Superior temporal gyrus (tissue), 1 donor: ENCODE measurements around the gene ROR1.
A peak's percentile ranks its signal among the peaks of the same experiment; 100 is the strongest.

Experiments used
- DNase-seq: peaks from one replicate; pipeline ENCODE4 v3.0.0-alpha.2; 2016; ENCODE audit errors: extremely low spot score

The ROR1 gene

DNA sequence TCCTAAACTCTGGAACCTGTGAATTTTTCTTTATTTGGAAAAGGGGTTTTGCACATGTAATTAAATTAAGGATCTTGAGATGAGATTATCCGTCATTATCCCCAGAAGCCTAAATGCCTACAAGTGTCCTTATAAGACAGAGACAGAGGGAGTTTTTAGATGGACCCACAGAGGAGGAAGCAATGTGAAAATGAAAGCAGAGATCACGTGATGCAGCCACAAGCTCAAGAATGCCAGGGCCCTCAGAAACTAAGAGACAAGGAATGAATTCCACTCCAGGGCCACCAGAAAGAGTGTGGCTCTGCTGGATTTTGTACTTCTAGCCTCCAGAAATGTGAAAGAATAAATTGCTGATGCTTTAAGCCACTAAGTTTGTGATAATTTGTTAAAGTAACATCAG lies 246.0 kb downstream of the ROR1 start:
- peak; percentile 87 for DNase-seq

DNA sequence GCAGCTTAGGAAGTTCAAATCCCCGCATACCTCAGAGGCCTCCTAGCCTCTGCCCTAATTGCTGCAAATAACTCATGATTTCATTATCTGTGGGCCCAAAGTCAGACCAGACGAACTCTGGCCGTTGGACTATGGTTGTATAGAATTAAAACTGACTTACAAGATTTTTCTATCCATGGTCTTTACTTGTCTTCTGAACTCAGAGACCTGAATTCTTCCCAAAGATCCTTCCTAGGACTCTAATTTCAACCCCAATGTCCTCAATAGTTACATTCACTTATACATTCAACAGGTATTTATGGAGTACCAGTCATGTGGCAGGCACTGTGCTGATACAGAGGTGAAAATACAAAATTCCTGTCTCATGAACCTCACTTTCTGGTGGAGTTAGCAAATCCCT lies 247.2 kb downstream of the ROR1 start:
- no peak for DNase-seq

DNA sequence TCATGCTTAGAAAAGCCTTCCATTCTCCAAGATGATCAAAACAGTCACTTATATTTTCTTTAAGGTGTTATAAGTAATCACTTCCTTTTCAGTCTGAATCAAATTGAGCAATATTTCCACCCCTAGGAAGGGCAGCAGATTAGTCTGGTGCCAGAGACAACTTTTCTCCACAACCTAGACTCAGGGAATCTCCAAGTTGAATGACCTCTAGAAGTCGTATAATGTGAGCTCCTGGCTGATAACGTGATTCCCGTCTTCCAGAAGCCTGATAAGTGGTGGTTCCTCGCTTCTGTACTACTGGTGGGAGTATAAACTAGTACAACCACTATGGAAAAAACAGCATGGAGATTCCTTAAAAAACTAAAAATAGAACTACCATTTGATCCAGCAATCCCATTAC lies 251.2 kb downstream of the ROR1 start:
- DNase-seq: no peak

DNA sequence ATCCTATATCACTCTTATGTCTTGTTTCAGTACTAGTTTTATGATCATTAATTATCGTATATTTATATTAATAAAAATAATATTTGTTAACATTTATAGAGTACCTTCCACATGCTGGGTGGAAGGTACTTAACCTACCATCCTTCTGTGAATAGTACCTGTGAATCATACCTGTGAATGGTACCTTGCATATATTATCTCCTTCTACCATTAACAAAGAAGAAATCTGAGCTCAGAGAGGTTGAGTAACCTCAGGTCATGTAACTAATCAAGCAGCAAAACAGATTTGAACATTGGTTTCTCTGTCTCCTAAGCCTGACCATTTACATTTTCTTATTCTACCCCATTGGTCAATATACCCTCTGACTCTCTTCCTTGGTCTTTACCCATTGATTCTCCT lies 255.2 kb downstream of the ROR1 start:
- no peak for DNase-seq

DNA sequence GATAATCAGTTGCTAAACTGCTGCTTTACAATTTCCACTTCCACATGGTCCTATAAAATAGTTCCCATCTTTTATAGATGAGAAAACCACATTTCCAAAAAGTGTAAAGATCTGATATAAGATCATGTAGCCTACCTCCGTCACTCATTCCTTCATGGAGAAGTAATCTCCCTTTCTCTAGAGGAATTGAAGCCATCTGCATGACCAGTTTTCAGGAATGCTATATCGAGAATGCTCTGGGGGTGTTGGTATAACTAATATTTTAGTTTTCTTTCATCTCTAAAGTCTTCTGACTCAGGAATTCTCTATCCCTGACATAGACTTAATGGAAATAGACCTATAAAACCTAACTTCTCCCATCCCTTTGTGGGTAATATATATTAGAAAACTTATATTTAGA lies 256.6 kb downstream of the ROR1 start:
- DNase-seq: no peak

DNA sequence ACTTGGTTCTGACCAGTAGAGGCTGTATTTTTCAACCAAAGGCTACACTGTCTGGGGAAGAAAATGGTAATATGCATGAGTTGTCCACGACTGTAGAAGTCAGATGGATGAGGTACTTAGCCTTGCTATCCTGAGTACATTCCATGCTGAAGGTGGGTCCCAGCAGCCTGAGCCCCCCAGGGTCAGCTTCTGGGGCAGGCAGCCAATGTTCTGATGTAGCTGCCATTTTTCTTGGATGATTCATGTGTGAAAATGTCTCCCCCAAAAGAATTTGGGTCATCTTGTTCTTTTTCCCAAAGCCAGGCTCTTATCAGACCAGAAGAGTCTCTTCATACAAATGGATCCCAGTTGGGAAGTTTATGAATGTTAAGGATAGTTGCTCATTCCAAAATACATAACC lies 257.4 kb downstream of the ROR1 start:
- no peak for DNase-seq

DNA sequence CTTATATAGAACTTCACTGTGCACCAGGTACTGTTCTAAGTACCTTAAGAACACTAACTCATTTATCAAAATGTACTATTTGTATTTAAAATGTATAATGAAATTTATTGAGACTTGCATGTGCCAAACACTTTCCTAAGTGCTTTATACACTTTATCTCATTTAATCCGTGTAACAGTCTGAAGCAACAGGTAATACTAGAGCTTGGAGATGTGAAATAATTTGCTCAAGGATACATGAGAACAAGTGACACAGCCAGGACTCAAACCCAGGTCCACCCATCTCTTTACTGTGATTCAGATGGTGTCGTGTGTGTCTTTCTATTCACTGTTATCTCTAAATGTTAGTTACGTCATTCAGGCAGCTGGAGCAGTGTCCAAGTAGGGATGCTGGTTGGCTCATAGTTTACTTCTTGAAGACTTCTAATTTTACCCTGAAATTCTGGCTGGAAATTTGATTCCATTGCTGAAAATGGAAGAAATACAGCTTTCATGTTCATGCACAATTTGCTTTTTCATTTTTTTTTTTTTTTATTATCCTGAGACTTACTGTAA lies 259.9 kb downstream of the ROR1 start:
- no peak for DNase-seq

DNA sequence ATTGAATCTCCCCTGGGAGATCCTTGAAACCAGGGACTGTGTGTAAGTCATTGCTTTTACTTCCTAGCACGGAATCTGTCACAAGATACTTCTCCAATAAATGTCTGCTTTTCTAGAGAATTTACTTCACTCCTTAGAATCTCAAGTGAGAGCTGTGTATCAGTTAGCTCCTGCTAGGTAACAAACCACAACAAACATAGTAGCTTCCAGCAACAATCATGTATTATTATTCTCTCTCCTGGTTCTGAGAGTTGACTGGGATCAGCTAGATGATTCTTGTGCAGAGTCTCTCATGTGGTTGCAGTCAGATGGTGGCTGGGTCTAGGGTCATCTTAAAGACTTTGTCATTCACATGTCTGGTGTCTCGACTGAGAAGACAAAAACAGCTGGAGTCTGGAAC lies 262.7 kb downstream of the ROR1 start:
- no peak for DNase-seq

DNA sequence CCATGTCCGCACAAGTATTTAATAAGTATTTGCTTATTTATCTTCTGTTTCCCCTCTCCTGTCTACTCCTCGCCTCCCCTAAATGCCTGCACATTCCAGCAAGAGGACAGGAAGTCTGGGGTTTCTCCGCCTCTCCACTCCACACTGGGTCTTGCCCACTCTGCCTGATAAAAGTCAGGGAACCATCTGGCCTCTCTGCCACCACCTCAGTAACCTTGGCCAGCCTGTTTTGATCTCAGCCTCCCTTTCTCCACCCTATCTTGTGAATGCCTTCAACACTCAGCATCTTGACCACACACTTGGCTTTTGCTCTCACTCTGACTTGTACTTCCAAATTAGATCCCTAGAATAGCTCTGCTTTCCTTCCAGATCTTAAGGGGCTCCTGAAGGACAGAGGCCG lies 264.3 kb downstream of the ROR1 start:
- no peak for DNase-seq

DNA sequence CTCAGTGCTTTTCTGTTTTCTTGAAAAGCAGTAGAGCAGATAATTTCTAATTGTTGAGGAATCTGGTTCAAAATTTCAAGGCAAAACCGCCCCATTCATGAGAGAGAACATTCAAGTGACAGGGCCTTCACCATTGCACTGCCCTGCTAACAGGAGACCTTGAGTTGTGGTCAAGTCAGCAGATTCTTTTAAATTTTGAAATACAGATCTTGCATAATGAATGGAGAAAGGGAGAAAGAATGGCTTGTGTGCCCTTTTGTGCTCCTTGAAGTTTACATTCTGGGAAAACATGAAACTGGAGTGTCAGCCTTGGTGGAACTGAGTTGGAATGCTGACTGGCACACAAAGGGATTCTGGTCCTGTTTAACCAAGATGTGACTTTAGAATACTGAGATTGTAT lies 265.1 kb downstream of the ROR1 start:
- no peak for DNase-seq

DNA sequence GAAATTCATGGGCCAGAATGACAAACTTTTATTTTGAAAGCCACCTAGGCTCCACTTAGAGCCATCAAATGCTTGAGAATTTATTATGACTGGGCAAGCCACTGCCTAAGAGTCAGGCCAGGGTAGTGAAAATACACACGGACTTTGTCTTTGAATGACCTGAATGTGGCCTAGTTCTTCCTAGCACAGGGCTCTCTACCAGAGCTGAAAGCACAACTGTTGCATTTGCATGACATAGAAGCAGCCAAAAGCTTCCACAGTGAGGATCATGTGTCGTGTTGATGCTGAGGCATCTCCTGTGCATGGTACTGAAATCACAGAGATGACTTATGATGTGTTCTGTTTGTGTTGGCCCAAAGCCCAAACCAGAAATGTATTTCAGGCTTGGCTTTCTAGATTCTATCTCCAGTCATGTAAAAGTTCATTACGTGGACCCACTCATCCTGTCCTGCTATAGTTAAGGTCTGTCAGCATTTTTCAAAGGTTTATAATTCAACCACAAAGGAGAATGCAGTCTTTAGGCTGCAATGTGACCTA lies 265.6 kb downstream of the ROR1 start:
- peak; percentile 84 for DNase-seq

DNA sequence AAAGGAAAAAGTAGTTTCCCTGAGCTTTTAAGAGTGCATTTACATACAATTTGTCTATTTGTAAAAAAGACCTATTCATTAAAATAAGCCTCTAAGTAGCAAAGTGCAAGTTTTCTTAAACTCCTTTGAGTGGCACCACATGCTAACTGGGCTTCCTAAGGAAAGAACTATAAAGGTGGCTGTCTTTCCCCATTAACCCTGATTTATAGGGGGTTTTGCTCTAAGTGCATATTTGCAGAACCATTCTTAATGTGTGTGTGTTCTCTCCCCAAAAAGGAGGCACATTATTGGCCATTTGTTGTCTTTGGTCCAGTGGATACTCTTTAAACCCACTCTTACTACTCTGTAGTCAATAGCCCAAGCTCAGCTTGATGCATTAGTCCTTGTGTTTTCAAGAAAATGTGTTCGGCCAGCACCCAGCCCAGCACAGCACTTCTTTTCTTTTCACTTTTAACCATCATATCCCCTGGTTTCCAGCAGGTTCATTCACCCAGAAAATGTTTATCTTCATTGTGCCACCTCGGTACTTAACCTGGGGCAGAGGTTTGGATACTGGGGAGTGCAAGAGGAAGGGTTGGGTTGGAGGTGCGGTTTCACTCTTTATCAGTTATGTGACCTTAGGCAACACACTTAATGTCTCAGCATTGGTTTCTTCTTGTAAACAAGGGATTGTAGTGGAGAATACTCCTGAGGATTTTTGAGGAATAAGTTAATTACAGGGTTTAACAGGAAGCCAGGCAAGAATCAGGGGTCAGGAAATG lies 267.7 kb downstream of the ROR1 start:
- DNase-seq: peak; percentile 50

DNA sequence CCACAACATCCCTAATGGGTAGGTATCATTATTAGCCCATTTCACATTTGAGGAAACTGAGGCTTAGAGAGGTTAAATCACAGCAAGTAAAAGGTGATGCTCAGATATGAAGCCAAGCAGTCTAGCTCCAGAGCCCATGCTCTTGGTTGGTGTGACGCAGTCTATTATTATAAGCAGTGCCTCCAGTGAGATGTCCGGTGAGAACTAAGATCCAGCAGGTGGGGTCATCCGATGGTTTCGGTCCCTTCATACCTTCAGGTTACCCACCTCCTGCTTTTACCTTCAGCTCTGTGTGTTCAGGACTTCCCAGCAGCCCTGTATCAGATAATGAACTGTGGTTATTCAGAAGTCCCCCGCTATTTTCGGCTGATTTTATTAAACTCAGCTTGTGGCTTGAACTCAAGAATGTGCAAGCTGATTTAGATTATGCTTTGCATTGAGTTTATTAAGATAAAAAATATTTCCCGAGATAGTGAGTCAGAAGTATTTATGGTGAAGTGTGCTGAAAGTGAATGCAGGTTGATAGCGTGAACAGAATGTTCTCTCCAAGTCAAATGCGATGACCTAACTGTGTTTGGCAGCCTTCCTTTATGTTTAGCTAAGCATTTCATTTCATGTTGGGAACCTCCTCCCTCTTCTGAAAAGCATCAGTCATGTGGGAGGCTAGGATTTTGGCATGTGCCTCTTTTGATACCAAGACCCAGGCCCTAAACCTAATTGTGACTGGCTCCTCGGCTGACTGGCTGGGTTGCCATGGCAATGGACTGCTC lies 268.7 kb downstream of the ROR1 start:
- peak; percentile 81 for DNase-seq

DNA sequence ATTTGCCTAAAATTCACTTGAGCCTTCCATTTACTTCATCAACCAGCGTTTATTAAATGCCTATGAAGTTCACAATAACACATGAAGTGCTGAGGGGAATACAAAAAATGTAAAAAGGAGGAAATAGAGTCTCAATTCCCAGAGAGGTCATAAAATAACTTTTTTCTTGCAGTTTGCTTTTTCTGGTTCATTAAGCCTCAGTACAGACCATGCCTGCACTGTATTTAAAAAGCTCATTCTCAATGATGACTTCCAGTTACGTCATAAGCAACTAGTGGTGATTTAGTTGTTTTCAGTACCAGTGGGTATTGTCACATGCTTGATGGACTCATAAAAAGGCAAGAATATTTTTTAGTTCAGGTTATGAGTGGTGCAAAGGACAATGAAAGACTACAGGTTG lies 269.5 kb downstream of the ROR1 start:
- no peak for DNase-seq

DNA sequence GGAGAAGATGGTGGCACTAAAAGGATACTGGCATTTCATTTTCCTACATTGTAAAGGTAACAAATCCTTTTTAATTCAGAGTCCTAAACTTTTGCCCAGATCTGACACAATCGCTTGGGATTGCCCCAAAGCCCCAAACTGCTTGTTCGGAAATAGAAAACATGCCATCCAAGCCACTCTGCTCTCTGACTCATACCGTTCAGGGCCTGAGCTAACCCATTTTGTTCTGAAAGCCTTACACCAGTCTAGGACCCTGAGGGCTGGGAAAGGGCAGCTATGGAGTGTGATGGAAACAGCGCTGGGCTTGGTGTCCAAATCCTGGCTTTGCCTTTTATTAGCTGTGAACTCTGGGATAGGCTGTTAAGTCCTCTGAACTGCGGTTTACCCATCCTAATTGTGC lies 270.2 kb downstream of the ROR1 start:
- no peak for DNase-seq

DNA sequence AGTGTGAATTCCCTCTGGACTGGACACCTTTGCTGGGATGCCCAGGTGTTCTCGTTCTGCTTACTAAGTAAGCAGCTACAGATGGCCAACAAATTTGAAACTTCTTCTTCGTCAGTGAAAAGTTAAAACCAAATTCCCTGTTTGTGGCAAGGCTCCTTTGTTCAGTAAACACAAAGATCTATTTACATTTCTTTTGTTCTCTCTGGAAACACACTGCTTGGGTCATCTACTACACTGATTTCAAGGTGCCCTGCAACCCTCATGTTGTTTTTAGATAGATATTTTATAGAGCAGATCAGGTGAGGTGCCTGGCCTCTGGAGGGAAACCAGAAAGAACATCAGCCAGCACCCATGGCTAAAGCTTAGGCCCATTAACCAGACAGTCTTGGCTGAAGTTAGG lies 272.4 kb downstream of the ROR1 start:
- DNase-seq: no peak

DNA sequence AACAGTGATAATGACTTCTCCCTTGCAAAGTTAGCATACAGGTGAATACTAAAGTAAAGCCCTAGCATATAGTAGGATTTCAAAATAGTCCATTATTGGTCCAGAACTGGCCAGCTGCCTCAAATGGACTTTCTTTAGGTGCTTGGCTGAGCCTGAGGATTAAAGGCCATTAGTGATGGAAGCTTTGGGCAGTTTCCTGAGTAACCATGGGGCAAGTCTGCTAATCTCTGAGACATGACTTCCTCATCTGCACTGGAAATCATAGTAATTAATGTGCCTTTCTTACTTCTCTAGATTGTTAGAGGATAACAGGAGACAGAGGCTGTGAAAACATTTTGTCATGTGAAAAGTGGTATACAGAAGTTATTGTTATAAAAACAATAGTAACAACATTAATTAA lies 273.1 kb downstream of the ROR1 start:
- no peak for DNase-seq

DNA sequence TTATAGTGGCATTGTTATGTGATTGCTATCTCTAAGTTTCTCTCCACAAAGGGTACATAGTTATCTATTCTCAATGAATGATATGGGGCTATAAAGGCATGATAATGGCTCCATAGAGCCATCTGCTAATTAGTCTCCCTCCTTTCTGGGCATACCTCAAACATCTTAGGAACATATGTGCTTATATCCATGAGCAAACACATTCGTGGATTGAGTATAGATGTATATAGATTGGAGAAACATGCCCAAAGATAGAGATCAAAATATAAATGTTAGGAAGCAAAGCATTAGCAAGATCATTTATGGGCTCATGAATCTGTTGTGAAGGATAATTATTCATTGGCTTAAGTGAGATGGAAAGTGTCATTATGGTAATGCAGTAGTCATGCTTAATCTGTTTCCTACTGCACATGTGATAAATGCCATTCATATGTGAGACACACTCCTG lies 273.8 kb downstream of the ROR1 start:
- no peak for DNase-seq

DNA sequence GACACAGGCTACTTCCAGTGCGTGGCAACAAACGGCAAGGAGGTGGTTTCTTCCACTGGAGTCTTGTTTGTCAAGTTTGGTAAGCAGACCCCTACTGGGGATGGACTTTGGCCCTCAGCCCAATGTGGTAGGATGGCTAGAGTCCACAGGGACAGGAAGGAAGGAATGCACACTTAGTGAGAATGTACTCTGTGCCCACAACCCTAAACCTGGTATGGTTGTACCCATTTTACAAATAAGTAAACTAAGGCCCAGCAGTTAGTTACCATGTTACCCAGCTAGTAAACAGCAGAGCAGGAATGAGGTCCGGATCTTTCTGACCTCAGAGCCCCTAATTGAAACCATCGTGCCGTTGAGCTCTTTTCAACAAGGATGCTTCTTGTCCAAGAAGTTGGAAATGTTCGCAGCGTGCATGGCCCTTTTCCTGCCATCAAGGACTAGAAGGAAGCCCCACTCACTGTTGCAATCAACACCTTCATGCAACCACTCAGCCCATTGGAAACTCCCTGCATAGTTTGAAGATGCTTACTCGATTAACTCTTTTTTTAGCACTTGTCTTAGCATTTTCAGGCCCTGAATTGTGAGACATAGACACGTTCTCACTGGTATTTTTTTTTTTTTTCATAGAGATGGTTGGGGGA lies 276.2 kb downstream of the ROR1 start:
- DNase-seq: no peak

DNA sequence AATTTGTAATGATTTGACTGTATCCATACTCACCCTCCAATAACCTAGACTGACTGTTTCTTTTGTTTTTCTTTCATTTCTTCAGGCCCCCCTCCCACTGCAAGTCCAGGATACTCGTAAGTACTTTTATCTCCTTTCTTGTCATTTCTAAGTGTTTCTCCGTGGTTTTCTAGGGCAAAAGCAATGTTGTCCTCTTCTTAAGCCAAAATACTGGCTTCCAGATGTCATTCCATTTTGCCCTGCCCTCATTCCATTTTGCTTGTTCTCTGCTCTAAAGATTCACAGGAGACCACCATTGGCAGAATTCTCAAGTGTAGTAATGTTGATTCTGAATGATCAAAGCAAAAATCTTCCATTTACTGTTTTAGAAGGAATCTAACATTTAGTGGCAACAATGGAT lies 276.8 kb downstream of the ROR1 start:
- DNase-seq: no peak

DNA sequence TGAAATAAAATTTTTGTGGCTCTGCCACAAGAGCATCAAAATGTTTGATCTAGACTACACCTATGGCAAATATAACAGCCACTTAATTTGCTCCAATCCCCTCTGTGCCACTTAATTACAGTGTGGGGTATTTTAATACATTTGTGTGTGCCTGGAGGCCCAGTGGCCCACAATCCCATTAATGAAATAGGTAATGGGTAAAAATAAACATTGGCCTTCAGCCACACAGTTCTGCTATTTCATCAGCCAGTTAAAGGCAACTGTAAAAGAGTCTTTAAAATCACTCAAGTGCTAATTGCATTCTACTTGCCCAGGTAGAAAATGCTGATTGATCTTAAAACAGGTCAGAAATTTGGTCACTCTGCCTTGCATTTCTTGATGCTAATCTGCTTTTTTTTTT lies 278.0 kb downstream of the ROR1 start:
- DNase-seq: no peak

DNA sequence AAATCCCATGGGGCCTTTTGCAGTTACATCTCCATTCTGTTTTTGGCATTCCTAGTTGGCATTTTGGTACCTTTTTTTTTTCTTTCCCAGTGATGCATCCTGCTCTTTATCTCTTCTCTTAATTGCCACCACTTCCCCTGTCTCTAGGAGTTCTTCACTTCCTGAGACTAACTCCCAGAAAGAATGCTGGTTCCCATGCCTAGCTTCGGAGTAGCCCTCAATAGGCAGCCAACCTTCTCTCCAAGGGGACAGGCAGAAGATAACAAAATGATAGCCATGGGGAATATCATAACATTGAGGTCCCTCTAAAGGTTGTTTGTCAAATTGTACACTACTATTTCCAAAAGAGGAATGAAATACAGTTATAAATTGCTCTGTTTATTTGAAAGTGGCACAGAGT lies 279.0 kb downstream of the ROR1 start:
- no peak for DNase-seq
